ENCODE data around the gene CD83. TPM values are rescaled to one million over a fixed set of nuclear protein-coding genes. Genes with fewer than 3 reads are reported as not detected.

CD83 gene
- total and polyA plus RNA-seq, 9 of the 15 experiments (the other 6 are each of a cell fraction or from before 2014, with no cell fraction given) = 2.5 to 4.1 (median 3.4) TPM

DNA sequence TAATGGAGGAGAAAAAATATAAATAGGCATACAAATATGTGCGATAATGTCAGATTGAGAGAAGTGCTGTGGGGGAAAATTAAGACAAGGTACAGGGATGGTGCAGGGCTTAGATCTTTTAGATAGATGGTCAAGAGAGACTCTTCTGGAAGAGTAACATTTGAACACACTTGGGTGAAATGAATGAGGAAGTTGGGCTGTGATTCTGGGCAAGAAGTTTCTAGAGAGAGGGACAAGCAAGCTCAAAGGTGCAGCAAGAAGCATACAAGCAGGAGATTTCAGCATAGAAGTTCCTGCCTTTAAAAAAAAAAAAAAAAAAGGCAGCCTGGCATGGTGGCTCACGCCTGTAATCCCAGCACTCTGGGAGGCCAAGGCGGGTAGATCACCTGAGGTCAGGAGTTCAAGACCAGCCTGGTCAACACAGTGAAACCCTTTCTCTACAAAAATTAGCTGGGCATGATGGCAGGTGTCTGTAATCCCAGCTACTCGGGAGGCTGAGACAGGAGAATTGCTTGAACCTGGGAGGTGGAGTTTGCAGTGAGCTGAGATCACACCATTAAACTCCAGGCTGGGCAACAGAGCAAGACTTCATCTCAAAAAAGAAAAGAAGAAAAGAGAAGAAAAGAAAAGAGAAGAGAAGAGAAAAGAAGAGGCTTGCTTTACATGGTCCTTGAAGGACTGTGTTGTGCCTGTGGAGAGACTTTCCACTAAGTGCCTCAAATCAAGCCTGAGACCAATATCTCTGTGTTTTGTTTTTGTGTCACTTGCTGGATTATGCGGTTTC, 9.7 kb upstream of the CD83 start:
- WGBS (ENCODE audit: insufficient coverage, low coverage, missing lambda C conversion rate) = 83% methylated on average over 3 of the region's 5 CpGs
- peak overlapping the region; percentile 94 for H2AFZ ChIP-seq (ENCODE audit: low read depth, low read length)
- H3K4me2 ChIP-seq (ENCODE audit: insufficient read depth, low read length) = no peak overlapping the region
- H3K4me1 ChIP-seq (replicated peaks in 1 of 2; ENCODE audit: control insufficient read depth in 2 of 2, insufficient read depth in 2 of 2, low read length in 2 of 2) = peaks cover 16 to 27% of the 10 kb centered on the region in 2 experiments
- DNase-seq (ENCODE audit: extremely low read depth in 1 of 4, low spot score in 3 of 4) (peak in 1 of 4 experiments; percentile 20), ATAC-seq (no peak), FAIRE-seq (no peak)
- TF ChIP-seq, protein P1, sequence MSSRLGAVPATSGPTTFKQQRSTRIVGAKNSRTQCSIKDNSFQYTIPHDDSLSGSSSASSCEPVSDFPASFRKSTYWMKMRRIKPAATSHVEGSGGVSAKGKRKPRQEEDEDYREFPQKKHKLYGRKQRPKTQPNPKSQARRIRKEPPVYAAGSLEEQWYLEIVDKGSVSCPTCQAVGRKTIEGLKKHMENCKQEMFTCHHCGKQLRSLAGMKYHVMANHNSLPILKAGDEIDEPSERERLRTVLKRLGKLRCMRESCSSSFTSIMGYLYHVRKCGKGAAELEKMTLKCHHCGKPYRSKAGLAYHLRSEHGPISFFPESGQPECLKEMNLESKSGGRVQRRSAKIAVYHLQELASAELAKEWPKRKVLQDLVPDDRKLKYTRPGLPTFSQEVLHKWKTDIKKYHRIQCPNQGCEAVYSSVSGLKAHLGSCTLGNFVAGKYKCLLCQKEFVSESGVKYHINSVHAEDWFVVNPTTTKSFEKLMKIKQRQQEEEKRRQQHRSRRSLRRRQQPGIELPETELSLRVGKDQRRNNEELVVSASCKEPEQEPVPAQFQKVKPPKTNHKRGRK (tag; IDR thresholded peaks at IDR 0.05) = peak; percentile 53; the same call in 1 of the 2 replicates
- TF ChIP-seq, protein P2, sequence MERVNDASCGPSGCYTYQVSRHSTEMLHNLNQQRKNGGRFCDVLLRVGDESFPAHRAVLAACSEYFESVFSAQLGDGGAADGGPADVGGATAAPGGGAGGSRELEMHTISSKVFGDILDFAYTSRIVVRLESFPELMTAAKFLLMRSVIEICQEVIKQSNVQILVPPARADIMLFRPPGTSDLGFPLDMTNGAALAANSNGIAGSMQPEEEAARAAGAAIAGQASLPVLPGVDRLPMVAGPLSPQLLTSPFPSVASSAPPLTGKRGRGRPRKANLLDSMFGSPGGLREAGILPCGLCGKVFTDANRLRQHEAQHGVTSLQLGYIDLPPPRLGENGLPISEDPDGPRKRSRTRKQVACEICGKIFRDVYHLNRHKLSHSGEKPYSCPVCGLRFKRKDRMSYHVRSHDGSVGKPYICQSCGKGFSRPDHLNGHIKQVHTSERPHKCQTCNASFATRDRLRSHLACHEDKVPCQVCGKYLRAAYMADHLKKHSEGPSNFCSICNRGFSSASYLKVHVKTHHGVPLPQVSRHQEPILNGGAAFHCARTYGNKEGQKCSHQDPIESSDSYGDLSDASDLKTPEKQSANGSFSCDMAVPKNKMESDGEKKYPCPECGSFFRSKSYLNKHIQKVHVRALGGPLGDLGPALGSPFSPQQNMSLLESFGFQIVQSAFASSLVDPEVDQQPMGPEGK (CRISPR knock-in tag; IDR thresholded peaks at IDR 0.05; ENCODE audit: borderline replicate concordance) = no peak
- TF ChIP-seq, protein P3, sequence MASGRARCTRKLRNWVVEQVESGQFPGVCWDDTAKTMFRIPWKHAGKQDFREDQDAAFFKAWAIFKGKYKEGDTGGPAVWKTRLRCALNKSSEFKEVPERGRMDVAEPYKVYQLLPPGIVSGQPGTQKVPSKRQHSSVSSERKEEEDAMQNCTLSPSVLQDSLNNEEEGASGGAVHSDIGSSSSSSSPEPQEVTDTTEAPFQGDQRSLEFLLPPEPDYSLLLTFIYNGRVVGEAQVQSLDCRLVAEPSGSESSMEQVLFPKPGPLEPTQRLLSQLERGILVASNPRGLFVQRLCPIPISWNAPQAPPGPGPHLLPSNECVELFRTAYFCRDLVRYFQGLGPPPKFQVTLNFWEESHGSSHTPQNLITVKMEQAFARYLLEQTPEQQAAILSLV (tag; IDR thresholded peaks at IDR 0.05) = no peak
- TF ChIP-seq ARHGAP35 (IDR thresholded peaks at IDR 0.05; ENCODE audit: partially characterized antibody) = peak; percentile 56
- CTCF ChIA-PET (ENCODE audit: low intra/inter-chr PET ratio) = no interaction called here
- intact Hi-C loops (cut with micrococcal nuclease) = no loop called here
- no TSS peak for BruUV-seq (replicated peaks)
- no peak overlapping the region for H3K4me3 ChIP-seq
- peak overlapping the region in 1 of 2 experiments; percentile 64; a peak in 1 of 4 replicates for H3K9ac ChIP-seq (ENCODE audit: insufficient read depth in 1 of 2, low read depth in 2 of 2, low read length in 2 of 2)
- no peaks in the 10 kb centered on the region for H3K36me3 ChIP-seq (ENCODE audit: control insufficient read depth, insufficient read depth, low read length)
- no peaks in the 10 kb centered on the region for H3K9me1 ChIP-seq (ENCODE audit: control insufficient read depth, insufficient read depth, low read length)
- in situ Hi-C loops (cut with MboI) = no loop called here
- peaks cover 15% of the 10 kb centered on the region for H3K9me3 ChIP-seq (replicated peaks; ENCODE audit: control insufficient read depth, insufficient read depth, low read depth, low read length)
- peak overlapping the region; percentile 76 for H3K27ac ChIP-seq (ENCODE audit: extremely low read depth, low read depth, low read length)
- H4K20me1 ChIP-seq (replicated peaks; ENCODE audit: control insufficient read depth, insufficient read depth, low read length) = no peaks in the 10 kb centered on the region
- H3K27me3 ChIP-seq (ENCODE audit: control insufficient read depth in 2 of 2, insufficient read depth in 2 of 2, low read length in 2 of 2) = peaks cover 0 to 3% of the 10 kb centered on the region in 2 experiments; a peak in 2 of 5 replicates
- POLR2A ChIA-PET = interaction anchor here (0.6 to 1.5 kb wide), 3 partner anchors 12 to 384 kb away, joined by 3 to 5 read pairs (median 4); partner anchors contain the start of gene MCUR1
- H3K79me2 ChIP-seq (ENCODE audit: control insufficient read depth, insufficient read depth, low read length) = no peaks in the 10 kb centered on the region

All from K562 (cell line).